Measurements from ENCODE around the gene RNF212. TPM values are rescaled to one million over a fixed set of nuclear protein-coding genes. Genes with fewer than 3 reads are reported as not detected.
"Not testable (repeated sequence)": the region's sequence is repeated elsewhere in the genome, so short reads cannot be mapped to it uniquely, and the experiment has no call there.

The RNF212 gene
- polyA plus RNA-seq, 6 donors from 2014 or later = 0.79 to 11.6 (median 2.0) TPM

DNA sequence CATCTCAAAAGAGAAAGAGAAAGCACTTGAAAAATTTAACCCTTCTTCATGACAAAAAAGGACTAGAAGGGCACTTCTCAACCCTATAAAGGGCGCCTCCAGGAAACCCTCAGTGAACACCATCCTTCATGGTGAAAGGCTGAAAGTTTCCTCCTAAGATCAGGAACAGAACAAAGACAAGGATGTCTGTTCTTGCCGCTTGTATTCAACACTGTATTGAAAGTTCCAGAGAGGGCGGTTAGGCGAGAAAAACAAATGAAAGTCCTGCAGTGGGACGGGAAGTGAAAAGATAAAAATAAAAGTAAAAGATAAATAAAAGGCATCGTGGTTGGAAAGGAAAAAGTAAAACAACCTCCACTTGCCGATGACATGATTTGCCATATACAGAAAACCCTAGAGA lies 50.9 kb downstream of the RNF212 start:
- ATAC-seq (ENCODE audit: low read depth in 2 of 2) (no peak), DNase-seq (no peak)
- no peak overlapping the region for H3K4me3 Mint-ChIP-seq
- peaks cover 24 to 42% (median 38%) of the 10 kb centered on the region in 3 donors for H3K27me3 Mint-ChIP-seq
- peaks cover 0 to 3% of the 10 kb centered on the region in 2 donors for H3K36me3 Mint-ChIP-seq
- no peak overlapping the region for H3K27ac Mint-ChIP-seq
- H3K9me3 Mint-ChIP-seq = peaks cover 0 to 10% (median 5%) of the 10 kb centered on the region in 7 donors
- peaks cover 0 to 10% (median 3%) of the 10 kb centered on the region in 3 donors for H3K4me1 Mint-ChIP-seq

DNA sequence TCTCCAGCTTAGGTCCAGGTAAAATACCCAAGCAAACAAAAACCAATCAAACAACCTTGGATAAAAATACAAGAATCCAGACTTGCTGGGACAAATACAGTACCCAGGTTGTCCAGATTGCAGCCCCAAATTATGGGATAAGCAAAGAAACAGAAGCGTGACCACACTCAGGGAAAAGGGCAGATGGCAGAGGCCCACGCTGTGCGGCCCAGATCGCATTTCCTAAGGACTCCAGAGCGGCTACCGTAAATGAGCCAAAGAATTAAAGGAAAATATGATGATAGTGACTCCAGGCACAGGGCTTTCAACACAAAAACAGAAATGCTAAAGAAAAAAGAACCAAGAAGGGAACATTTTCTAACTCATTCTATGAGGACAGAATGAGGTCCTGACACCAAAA lies 51.6 kb downstream of the RNF212 start:
- DNase-seq (no peak), ATAC-seq (ENCODE audit: low read depth in 2 of 2) (no peak)
- Mint-ChIP-seq H3K9me3 (peaks cover 0 to 10% (median 5%) of the 10 kb centered on the region in 7 donors), H3K36me3 (peaks cover 0 to 3% of the 10 kb centered on the region in 2 donors), H3K27me3 (peaks cover 24 to 42% (median 32%) of the 10 kb centered on the region in 3 donors), H3K27ac (no peak overlapping the region), H3K4me1 (peaks cover 0 to 10% (median 3%) of the 10 kb centered on the region in 3 donors), H3K4me3 (no peak overlapping the region)

DNA sequence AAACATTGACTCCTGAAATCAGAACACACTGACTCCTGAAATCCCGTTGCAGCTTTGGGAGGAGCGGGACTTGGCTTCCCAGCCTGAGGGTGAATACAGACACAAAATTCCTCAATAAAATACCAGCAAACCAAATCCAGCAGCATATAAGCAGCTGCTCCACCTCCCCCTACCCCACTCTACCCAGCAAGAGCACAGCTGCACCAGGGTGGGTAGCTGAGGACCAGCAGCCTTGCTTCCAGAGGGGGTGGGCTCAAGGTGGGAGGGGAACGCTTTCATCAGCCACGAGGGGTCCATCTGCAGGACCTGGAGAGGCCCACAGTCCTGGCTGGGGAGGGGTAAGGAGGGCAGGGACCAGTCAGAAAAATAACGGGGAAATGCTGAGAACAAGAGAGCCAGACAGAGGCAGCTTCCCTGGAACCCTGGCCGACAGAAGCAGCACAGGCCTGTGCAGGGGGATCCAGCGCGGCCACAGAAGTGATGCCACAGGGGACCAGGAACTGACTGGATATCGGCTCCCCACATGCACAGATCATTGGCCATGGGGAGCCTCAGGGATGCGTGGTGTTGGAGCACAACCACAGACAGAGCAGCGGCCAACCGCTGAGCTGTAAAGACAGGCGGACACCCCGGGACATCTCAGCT lies 52.2 kb downstream of the RNF212 start:
- peaks cover 0 to 3% of the 10 kb centered on the region in 2 donors for H3K36me3 Mint-ChIP-seq
- H3K27ac Mint-ChIP-seq = no peak overlapping the region
- H3K4me1 Mint-ChIP-seq = peaks cover 3 to 14% (median 7%) of the 10 kb centered on the region in 3 donors
- ATAC-seq (ENCODE audit: low read depth in 2 of 2) (no peak), DNase-seq (no peak)
- peaks cover 0 to 10% (median 5%) of the 10 kb centered on the region in 7 donors for H3K9me3 Mint-ChIP-seq
- H3K27me3 Mint-ChIP-seq = peaks cover 22 to 38% (median 27%) of the 10 kb centered on the region in 3 donors
- peak overlapping the region in 1 of 8 donors; percentile 10 for H3K4me3 Mint-ChIP-seq

DNA sequence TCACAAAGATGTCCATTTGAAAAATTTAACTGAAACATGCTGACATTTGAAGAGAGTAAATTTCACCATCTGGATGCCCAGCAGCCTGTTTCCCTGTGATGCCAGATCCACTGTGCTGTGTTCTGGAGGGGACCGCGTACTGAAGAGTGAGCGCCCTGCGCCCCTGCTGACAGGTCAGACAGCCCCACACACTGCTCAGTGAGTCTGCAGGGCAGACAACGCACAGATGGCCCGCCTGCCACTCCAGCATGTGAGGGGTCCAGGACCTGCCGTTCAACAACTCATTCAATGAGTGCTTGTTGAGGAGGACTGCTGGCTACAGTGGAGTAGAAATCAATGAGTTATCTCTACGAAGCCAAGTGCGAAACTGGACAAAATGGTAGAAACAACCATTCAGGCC lies 52.7 kb downstream of the RNF212 start:
- H3K4me1 Mint-ChIP-seq = peaks cover 6 to 19% (median 12%) of the 10 kb centered on the region in 3 donors
- H3K27me3 Mint-ChIP-seq = peaks cover 25 to 32% (median 26%) of the 10 kb centered on the region in 3 donors
- peak overlapping the region in 1 of 6 donors; percentile 50 for H3K27ac Mint-ChIP-seq
- H3K36me3 Mint-ChIP-seq = peaks cover 0 to 3% of the 10 kb centered on the region in 2 donors
- H3K4me3 Mint-ChIP-seq = no peak overlapping the region
- DNase-seq = no peak
- H3K9me3 Mint-ChIP-seq = peaks cover 0 to 10% (median 5%) of the 10 kb centered on the region in 7 donors
- no peak for ATAC-seq (ENCODE audit: low read depth in 2 of 2)

DNA sequence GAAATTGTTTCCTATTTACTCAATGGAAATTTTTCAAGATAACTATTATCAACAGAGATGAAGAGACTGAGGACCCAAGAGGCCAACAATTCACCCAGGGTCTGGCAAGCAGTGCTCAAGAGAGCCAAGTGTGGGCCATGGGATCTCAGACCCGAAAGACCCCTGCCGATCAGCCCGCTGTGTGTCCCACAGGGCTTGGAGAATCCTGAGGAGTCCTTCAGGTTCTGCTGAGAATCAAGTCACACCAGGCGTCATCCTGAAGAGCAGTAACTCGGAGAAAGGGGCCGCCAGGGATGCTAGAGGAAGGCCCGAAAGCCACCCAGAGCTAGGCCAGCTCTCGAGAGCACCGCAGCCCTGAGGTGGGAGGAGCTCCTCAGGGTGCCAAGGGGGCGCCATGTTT lies 53.2 kb downstream of the RNF212 start:
- H3K36me3 Mint-ChIP-seq = peaks cover 0 to 3% of the 10 kb centered on the region in 2 donors
- peaks cover 25 to 27% (median 26%) of the 10 kb centered on the region in 3 donors for H3K27me3 Mint-ChIP-seq
- peak overlapping the region in 1 of 6 donors; percentile 50 for H3K27ac Mint-ChIP-seq
- H3K4me1 Mint-ChIP-seq = peaks cover 6 to 20% (median 16%) of the 10 kb centered on the region in 3 donors
- DNase-seq (no peak), ATAC-seq (ENCODE audit: low read depth in 2 of 2) (no peak)
- H3K4me3 Mint-ChIP-seq = no peak overlapping the region
- peaks cover 0 to 9% (median 5%) of the 10 kb centered on the region in 7 donors for H3K9me3 Mint-ChIP-seq

DNA sequence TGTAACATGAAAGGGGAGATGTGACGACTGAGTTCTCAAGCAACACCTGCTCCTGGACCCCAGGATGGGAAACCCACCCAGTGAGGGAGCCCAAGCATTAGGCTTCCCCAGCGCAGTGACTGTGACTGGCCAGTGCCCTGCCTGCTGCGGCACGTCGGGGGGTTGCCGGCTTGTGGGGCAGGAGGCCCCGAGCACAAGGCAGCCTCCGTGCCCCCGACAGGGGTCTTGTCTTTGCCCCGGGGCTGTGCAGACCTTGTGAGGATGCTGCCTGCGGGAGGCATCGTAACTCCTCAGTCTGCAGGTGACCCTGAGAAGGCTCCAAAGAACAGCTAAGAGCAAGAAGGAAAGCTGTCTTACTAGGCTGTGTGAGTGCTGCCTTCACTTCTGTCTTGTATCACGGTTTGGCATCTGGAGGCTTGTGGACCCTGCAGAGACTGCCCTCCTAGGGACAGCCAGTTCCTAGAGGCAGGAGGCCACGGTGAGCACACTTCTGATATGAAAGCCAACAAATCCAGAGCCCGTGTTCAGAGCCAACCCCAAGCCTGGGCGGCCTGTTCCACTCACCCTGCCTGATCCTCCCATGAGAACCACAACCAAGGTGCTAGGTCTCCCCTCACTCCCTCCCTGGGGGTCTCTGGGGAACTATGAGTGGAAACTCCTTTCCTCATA lies 54.2 kb downstream of the RNF212 start:
- H3K27ac Mint-ChIP-seq = peak overlapping the region in 2 of 6 donors; percentile 11 to 45
- ATAC-seq (ENCODE audit: low read depth in 2 of 2) (no peak), DNase-seq (no peak)
- peaks cover 6 to 20% (median 16%) of the 10 kb centered on the region in 3 donors for H3K4me1 Mint-ChIP-seq
- peaks cover 0 to 3% of the 10 kb centered on the region in 2 donors for H3K36me3 Mint-ChIP-seq
- peaks cover 0 to 9% (median 4%) of the 10 kb centered on the region in 7 donors for H3K9me3 Mint-ChIP-seq
- H3K4me3 Mint-ChIP-seq = no peak overlapping the region
- peaks cover 16 to 19% (median 17%) of the 10 kb centered on the region in 3 donors for H3K27me3 Mint-ChIP-seq

DNA sequence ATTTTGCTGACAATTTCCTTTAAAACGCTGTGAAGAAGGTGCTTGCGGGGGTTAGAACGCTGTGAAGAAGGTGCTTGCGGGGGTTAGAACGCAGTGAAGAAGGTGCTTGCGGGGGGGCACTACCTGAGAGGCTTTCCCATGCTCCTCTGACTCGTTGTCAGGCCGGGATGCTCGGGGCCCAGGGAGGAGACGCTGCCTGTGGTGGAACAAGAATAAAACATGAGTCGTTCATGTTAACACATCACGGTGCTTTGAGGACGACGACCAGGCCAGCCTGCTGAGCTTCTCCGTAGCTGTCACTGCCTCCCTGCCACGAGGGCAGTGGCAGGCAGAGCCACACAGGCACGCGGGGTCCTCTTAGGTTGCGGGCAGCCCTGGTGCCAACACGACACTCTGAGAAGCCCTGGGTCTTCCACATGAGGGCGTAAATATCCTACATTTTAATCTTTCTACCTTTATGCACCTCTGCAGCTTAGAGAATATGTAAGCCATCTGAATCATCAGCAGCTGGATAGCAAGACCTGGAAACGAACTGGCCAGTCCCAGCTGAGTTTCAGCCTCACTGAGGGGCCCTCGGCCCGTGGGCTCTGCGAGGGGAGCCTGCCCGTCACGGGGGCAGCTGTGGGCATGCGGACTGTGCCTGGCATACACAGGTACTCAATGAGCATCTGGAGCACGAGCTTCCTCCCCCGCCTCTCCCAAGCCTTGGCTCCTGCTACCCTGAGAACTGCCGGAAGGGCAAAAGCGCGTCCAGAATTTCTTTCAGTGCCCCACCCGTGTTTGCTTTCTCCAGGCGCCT lies 55.0 kb downstream of the RNF212 start:
- Mint-ChIP-seq H3K27ac (peak overlapping the region in 2 of 6 donors; percentile 9 to 78), H3K9me3 (peaks cover 0 to 9% (median 4%) of the 10 kb centered on the region in 7 donors), H3K27me3 (peaks cover 13 to 21% (median 14%) of the 10 kb centered on the region in 3 donors), H3K4me1 (peaks cover 6 to 20% (median 16%) of the 10 kb centered on the region in 3 donors), H3K36me3 (peaks cover 0 to 3% of the 10 kb centered on the region in 2 donors), H3K4me3 (no peak overlapping the region)
- no peak for DNase-seq
- no peak for ATAC-seq (ENCODE audit: low read depth in 2 of 2)

DNA sequence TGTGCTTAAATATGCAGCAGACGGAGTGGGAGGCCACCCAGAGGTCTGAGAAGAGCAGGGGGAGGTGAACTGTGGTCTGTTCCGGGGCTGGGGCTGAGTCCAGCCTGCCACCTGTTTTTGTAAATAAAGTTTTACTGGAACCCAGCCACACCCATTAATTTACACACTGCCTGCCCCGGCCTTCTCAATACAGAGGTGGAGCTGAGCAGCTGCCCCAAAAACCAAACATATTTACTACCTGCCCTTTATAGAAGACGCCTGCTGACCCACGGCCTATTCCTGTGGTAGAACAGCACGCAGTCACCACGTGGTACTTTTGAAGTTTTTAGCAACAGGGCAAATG lies 56.0 kb downstream of the RNF212 start:
- no peaks in the 10 kb centered on the region for H3K36me3 Mint-ChIP-seq
- H3K27me3 Mint-ChIP-seq = peaks cover 10 to 24% (median 10%) of the 10 kb centered on the region in 3 donors
- H3K4me3 Mint-ChIP-seq = no peak overlapping the region
- DNase-seq = no peak
- H3K9me3 Mint-ChIP-seq = peaks cover 0 to 5% (median 2%) of the 10 kb centered on the region in 7 donors
- H3K4me1 Mint-ChIP-seq = peaks cover 6 to 19% (median 16%) of the 10 kb centered on the region in 3 donors
- H3K27ac Mint-ChIP-seq = no peak overlapping the region
- ATAC-seq (ENCODE audit: low read depth in 2 of 2) = no peak

DNA sequence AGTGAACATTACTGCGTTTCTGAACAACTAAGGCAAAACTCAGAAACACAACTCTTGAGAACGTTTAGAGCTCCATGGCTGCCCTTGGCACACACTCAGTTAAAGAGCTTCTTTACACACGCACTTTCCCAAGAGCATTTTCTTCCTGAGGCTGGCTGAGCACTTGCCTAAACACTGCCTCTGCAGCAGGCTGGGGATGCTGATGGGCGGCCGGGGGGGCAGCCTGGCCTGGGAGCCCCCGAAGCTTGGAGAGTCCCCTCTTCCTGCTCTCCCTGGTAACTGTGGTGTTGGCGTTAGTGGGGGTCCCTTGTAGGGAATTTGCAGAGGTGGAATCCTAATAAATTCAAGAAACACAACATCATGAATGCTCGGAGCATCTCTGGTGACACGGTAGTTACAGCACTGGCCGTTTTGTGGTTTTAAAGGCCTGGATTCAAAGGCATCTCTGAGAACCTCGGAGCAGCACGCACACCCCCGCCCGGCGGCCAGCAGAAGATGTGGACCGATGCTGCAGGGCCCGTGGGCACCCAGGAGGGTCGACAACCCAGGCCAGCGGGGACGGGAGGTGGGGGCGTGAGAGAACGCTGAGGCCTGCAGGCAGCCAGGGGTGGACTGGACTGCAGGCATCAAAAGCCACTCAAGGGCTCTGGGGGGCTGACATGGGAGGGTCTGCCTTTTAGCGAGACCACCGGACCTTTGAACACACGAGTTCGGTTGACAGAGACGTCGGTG lies 56.5 kb downstream of the RNF212 start:
- Mint-ChIP-seq H3K9me3 (peaks cover 0 to 2% (median 1%) of the 10 kb centered on the region in 7 donors), H3K36me3 (no peaks in the 10 kb centered on the region), H3K27me3 (peaks cover 4 to 21% (median 7%) of the 10 kb centered on the region in 3 donors), H3K4me3 (peak overlapping the region in 1 of 8 donors; percentile 40), H3K4me1 (peaks cover 6 to 16% (median 14%) of the 10 kb centered on the region in 3 donors), H3K27ac (peak overlapping the region in 4 of 6 donors; percentile 93 to 99 (median 96))
- DNase-seq (no peak), ATAC-seq (ENCODE audit: low read depth in 2 of 2) (no peak)

DNA sequence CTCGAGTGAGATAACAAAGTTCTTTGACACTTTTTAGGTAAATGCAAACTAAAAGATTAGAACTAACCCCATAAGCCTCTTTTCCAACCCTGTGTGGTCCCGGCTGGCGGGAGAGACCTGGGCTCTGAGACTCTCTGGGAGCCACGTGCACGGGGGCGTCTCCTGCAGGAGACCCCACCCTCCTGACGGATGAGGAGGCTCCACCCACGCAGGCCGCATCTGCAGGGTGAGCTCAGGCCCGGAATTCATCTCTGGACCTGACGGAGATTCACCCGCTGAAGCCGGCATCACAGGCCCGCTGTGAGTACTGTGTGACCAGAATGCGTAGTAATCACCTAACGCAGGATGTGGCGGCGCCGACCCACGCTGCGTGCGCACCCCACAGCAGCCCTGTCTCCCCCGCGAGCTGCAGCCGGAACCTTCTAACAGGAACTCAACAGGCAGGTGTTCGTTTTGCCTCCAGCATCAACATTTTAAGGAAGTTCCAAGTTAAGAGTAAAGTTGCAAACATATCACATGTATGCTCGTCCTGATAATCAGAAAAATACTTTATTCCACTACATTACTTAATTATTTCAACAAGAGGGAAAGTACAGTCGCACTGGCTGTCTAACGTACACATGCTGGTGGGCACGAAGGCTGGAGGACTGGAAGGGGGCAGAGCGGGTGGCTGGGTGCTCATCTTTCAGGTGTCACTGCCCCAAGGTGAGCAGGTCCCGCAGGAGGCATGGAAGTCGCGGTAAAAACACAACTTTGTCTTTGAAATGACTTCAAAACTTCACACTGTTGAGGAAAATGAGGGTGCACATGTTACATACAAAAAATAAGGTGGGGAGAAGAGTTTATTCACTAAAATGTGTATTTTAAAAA lies 57.4 kb downstream of the RNF212 start:
- peaks cover 0 to 20% (median 6%) of the 10 kb centered on the region in 3 donors for H3K27me3 Mint-ChIP-seq
- ATAC-seq (ENCODE audit: low read depth in 2 of 2) = peak; percentile 97
- H3K4me3 Mint-ChIP-seq = peak overlapping the region; percentile 64 to 92 (median 84)
- H3K36me3 Mint-ChIP-seq = no peaks in the 10 kb centered on the region
- peak; percentile 94 for DNase-seq
- peaks cover 0 to 8% (median 4%) of the 10 kb centered on the region in 7 donors for H3K9me3 Mint-ChIP-seq
- peak overlapping the region; percentile 93 to 99 (median 96) for H3K27ac Mint-ChIP-seq
- peaks cover 6 to 16% (median 11%) of the 10 kb centered on the region in 3 donors for H3K4me1 Mint-ChIP-seq

DNA sequence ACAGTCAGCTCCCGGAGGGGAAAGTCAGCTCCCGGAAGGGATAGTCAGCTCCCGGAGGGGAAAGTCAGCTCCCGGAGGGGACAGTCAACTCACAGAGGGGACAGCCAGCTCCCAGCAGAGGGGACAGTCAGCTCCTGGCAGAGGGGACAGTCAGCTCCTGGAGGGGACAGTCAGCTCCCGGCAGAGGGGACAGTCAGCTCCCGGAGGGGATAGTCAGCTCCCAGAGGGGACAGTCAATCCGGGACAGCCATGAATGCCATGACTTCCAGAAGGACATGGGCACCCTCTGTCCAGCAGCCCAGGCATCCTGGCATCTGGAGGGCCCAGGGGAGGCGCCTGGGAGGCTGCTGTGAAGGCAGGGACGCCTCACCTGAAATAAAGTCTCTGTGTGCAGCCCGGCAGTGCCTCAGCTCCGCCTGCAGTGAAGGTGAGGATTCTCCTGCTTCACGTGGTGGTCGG lies 58.1 kb downstream of the RNF212 start:
- Mint-ChIP-seq H3K27ac (peak overlapping the region; percentile 93 to 99 (median 96)), H3K27me3 (peaks cover 0 to 20% (median 6%) of the 10 kb centered on the region in 3 donors), H3K4me1 (peaks cover 6 to 16% (median 11%) of the 10 kb centered on the region in 3 donors), H3K4me3 (peak overlapping the region; percentile 64 to 92 (median 84))
- not testable (repeated sequence) for H3K36me3 Mint-ChIP-seq, DNase-seq, H3K9me3 Mint-ChIP-seq
- peak; percentile 1 to 3 for ATAC-seq (ENCODE audit: low read depth in 2 of 2)

Data from naive B cell (primary cell).